Measurements from ENCODE around the gene SYNE1. TPM values are rescaled to one million over a fixed set of nuclear protein-coding genes. Genes with fewer than 3 reads are reported as not detected.

SYNE1 gene
- total RNA-seq, 1 donor = 101 TPM

GRCh38 chr6:152478377-152479010 lies 158.7 kb downstream of the SYNE1 start:
- DNase-seq (ENCODE audit: low read depth) = no peak
- H3K4me3 ChIP-seq (ENCODE audit: low read depth, low read length) = no peak overlapping the region
- TF ChIP-seq CTCF (IDR thresholded peaks at IDR 0.05; ENCODE audit: insufficient read depth, low read depth, low read length) = no peak

GRCh38 chr6:152474354-152474753 lies 162.8 kb downstream of the SYNE1 start:
- no peak for DNase-seq (ENCODE audit: low read depth)

GRCh38 chr6:152472325-152472724 lies 164.8 kb downstream of the SYNE1 start:
- no peak overlapping the region for H3K4me3 ChIP-seq (ENCODE audit: low read depth, low read length)
- no peak for DNase-seq (ENCODE audit: low read depth)
- no peak for TF ChIP-seq CTCF (IDR thresholded peaks at IDR 0.05; ENCODE audit: insufficient read depth, low read depth, low read length)

More at GRCh38 chr6:152474354-152474753, 162.8 kb downstream of the SYNE1 start:
- no peak overlapping the region for H3K4me3 ChIP-seq (ENCODE audit: low read depth, low read length)
- no peak for TF ChIP-seq CTCF (IDR thresholded peaks at IDR 0.05; ENCODE audit: insufficient read depth, low read depth, low read length)

- H3K4me3 ChIP-seq (ENCODE audit: low read depth, low read length) = peak overlapping the region; percentile 8
- no peak for TF ChIP-seq CTCF (IDR thresholded peaks at IDR 0.05; ENCODE audit: insufficient read depth, low read depth, low read length)
- DNase-seq (ENCODE audit: low read depth) = no peak
Observed at GRCh38 chr6:152471456-152472265, 165.5 kb downstream of the SYNE1 start.

- peak overlapping the region; percentile 43 for H3K4me3 ChIP-seq (ENCODE audit: low read depth, low read length)
- TF ChIP-seq CTCF (IDR thresholded peaks at IDR 0.05; ENCODE audit: insufficient read depth, low read depth, low read length) = no peak
- no peak for DNase-seq (ENCODE audit: low read depth)
Observed at GRCh38 chr6:152463164-152463563, 174.0 kb downstream of the SYNE1 start.

GRCh38 chr6:152462716-152463115 lies 174.4 kb downstream of the SYNE1 start:
- H3K4me3 ChIP-seq (ENCODE audit: low read depth, low read length) = peak overlapping the region; percentile 43
- TF ChIP-seq CTCF (IDR thresholded peaks at IDR 0.05; ENCODE audit: insufficient read depth, low read depth, low read length) = no peak
- DNase-seq (ENCODE audit: low read depth) = peak; percentile 11

Data from fibroblast of villous mesenchyme (primary cell).